D721Med (cell line): Measurements from ENCODE around the gene CEP164.

Experiments
- DNase-seq: peaks from one replicate; pipeline ENCODE4 v3.0.0; 2011; ENCODE audit warnings: low spot score; ENCODE audit not compliant: insufficient read length
- FAIRE-seq: peaks from 2 replicates; lab custom pipeline; 2011; peaks lifted over from hg19 to GRCh38; lab: Jason Lieb, UNC
- TF ChIP-seq, protein P1 (sequence below): IDR thresholded peaks from 2 replicates; pipeline ENCODE4 v1.5.1; 2012; ENCODE audit warnings: mild to moderate bottlenecking, control low read depth; ENCODE audit not compliant: insufficient read depth; ENCODE audit errors: missing control alignments

Gene CEP164

DNA sequence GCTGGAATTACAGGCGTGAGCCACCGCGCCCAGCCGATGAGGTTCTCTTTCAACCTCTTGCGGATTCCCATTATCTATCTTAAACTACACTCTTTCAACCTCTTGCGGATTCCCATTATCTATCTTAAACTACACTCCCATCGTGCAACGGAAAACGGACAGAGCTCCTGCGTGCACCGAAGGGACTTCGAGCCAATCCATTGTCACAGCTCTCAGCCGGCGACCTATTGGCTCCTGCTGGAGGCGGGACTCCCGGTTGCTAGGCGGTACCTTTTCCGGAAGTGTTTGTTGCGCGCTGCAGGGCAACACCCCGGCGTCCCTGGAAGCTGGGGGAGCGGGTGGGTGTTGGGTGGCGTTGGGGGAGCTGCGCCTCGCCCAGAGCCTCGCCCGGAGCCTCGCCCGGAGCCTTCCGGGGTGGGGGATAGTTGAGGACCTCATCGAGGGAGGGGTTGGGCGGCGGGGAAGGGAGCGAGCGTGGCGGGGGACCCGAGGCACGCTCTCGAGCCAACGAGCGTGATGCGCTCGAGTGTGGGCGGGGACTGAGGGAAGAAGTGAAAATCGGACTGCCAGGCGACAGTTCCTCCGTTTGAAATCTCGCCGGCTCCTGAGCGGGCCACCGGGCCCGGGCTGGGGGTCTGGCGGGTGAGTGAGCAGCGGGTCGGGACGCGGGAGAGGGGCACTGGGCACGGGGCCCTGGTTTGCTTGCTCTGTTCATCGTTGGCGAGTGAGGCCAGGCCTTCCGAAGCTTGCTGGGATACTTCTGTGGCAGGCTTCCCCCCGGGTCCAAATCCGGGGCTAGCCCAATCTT lies at the start of gene CEP164:
Gene CEP164, plus strand, starts transcription at position 288 of the 808 bp plus-strand sequence. CDS start 10,733 bp downstream, outside the sequence.
- DNase-seq = peak; percentile 97
- peak; percentile 25 for FAIRE-seq

DNA sequence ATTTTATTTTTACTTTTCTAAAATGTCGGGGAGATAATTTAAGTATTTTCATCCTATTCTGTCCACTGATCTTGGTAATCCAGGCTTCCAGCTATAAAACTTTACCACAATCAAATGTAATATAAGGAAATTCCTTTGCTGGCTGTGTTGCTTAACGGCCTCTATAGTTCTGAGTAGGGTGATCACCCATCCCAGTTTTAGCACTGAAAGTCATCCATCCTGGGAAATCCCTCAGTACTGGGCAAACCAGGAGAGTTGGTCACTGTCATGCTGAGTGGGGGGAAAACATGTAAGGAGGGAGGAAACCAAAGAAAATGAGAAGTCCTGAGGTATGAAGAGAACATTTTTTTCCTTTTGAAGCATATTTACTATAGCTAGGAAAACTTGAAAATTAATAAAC lies 49.3 kb upstream of the CEP164 start:
- DNase-seq (no peak), FAIRE-seq (no peak)
- TF ChIP-seq, protein P1, sequence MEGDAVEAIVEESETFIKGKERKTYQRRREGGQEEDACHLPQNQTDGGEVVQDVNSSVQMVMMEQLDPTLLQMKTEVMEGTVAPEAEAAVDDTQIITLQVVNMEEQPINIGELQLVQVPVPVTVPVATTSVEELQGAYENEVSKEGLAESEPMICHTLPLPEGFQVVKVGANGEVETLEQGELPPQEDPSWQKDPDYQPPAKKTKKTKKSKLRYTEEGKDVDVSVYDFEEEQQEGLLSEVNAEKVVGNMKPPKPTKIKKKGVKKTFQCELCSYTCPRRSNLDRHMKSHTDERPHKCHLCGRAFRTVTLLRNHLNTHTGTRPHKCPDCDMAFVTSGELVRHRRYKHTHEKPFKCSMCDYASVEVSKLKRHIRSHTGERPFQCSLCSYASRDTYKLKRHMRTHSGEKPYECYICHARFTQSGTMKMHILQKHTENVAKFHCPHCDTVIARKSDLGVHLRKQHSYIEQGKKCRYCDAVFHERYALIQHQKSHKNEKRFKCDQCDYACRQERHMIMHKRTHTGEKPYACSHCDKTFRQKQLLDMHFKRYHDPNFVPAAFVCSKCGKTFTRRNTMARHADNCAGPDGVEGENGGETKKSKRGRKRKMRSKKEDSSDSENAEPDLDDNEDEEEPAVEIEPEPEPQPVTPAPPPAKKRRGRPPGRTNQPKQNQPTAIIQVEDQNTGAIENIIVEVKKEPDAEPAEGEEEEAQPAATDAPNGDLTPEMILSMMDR = no peak

More for the DNA sequence above, at the start of gene CEP164:
- TF ChIP-seq, protein P1 = no peak

DNA sequence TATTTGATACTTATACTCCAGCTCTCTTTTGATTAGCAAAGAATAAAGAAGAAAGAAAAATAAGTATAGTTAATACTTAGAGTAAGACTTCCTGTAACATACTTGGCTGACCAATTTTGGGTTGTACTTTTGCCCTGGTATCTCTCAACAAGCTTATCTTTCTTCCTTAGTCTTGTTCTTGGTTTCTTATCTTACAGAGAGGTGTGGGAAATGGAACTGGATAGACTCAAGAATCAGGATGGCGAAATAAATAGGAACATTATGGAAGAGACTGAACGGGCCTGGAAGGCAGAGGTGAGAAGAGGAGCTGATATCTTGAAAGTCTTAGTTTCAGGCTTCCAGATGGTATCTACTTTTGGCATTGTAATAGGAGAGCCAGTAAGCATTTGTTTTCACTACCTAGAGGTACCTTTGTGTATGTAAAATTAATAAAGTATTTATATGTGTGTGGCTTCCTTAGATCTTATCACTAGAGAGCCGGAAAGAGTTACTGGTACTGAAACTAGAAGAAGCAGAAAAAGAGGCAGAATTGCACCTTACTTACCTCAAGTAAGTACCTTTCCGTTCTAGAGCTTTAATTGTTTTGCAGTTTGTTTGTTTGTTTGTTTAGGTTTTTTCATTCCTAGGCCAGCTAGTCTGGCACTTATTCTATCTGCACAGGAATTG lies 47.8 kb upstream of the CEP164 start:
- FAIRE-seq (no peak), DNase-seq (no peak)
- TF ChIP-seq, protein P1 = no peak

DNA sequence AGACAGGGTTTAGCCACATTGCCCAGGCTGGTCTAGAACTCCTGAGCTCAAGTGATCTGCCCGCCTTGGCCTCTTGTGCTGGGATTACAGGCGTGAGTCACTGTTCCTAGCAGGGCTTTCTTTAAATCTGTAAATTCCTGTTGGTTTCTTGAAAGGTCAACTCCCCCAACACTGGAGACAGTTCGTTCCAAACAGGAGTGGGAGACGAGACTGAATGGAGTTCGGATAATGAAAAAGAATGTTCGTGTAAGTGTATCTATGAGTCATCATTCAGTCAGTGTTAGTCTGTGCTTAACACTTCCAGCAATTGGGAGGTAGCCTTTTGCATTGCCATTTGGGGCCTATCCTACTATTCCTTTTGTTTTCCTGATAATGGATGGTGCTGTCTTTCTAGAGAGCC lies 46.5 kb upstream of the CEP164 start:
- DNase-seq (no peak), FAIRE-seq (no peak)
- TF ChIP-seq, protein P1 = no peak

DNA sequence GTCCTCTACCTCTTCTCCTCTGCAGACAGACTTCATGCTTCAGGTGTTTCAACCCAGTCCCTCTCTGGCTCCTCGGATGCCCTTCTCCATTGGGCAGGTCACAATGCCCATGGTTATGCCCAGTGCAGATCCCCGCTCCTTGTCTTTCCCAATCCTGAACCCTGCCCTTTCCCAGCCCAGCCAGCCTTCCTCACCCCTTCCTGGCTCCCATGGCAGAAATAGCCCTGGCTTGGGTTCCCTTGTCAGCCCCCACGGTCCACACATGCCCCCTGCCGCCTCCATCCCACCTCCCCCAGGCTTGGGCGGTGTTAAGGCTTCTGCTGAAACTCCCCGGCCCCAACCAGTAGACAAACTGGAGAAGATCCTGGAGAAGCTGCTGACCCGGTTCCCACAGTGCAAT lies 45.8 kb upstream of the CEP164 start:
- FAIRE-seq (no peak), DNase-seq (no peak)
- TF ChIP-seq, protein P1 = no peak

DNA sequence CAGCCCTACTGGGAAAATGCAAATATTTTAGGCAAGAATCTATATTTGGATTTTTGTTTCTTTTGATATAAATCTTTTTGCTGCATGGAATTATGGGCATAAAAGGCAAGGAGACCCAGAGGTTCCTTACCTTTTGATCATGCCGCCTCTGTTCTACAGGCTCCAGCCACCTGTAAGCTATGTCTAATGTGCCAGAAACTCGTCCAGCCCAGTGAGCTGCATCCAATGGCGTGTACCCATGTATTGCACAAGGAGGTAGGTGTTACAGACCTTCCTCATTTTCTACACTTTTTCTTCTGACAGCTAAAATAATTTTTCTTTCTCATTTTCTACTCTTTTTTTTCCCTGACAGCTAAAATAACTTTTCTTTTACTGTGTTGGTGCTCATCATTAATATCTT lies 44.7 kb upstream of the CEP164 start:
- FAIRE-seq (no peak), DNase-seq (no peak)
- TF ChIP-seq, protein P1 = no peak

DNA sequence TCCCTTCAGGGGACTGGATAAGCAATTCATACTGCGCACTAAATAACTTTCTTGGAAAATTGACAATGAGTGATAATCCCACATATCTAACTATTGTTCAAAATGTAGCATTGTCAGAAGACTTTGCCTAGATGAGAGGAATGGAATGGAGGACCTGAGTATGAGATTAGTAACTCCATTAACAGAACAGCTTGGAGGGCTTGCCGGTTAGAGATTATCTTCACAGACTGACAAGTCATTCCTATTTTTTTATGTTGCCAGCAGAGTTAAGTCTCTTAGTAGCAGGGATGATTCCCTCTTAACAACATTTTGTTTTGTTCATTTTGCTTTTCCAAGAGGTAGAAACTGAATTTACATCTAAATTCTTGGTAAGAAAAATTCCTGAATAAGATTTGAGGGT lies 43.6 kb upstream of the CEP164 start:
- DNase-seq (no peak), FAIRE-seq (peak; percentile 98)
- TF ChIP-seq, protein P1 = no peak
